GM12874 (cell line): ENCODE results near the gene TNFRSF25.

Experiments
- TF ChIP-seq, protein P1 (sequence below): IDR thresholded peaks from 2 replicates; pipeline ENCODE4 v1.5.1; 2011; ENCODE audit warnings: low read depth, mild to moderate bottlenecking, control low read depth, low read length, moderate library complexity; ENCODE audit not compliant: insufficient read depth

TNFRSF25 gene

GRCh38 chr1:6468729-6469461 lies 2.9 kb upstream of the TNFRSF25 start:
- TF ChIP-seq, protein P1, sequence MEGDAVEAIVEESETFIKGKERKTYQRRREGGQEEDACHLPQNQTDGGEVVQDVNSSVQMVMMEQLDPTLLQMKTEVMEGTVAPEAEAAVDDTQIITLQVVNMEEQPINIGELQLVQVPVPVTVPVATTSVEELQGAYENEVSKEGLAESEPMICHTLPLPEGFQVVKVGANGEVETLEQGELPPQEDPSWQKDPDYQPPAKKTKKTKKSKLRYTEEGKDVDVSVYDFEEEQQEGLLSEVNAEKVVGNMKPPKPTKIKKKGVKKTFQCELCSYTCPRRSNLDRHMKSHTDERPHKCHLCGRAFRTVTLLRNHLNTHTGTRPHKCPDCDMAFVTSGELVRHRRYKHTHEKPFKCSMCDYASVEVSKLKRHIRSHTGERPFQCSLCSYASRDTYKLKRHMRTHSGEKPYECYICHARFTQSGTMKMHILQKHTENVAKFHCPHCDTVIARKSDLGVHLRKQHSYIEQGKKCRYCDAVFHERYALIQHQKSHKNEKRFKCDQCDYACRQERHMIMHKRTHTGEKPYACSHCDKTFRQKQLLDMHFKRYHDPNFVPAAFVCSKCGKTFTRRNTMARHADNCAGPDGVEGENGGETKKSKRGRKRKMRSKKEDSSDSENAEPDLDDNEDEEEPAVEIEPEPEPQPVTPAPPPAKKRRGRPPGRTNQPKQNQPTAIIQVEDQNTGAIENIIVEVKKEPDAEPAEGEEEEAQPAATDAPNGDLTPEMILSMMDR = no peak

GRCh38 chr1:6467744-6468688 lies 2.0 kb upstream of the TNFRSF25 start:
- TF ChIP-seq, protein P1 = no peak

DNA sequence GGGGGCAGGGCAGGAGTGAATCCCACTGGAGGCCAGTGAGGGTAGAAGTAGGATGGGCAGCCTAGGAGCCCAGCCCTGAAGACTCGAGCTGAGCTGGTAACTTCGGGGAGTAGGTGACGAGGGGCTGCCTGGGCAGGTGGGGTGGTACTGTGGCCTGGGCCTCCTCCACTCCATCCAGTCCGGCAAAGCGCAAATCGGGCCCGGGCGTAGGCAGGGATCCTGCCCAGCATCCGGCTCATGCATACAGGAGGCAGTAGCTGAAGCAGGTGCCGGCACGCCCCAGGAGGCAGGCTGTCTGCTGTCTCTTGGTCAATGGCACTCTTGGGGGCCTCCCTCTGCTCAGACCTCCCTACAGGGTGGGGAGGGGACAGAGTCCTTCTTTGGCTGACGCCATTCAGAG lies 1.3 kb upstream of the TNFRSF25 start:
- TF ChIP-seq, protein P1 = no peak

GRCh38 chr1:6466751-6467150 lies 778 bp upstream of the TNFRSF25 start:
- TF ChIP-seq, protein P1 = no peak

DNA sequence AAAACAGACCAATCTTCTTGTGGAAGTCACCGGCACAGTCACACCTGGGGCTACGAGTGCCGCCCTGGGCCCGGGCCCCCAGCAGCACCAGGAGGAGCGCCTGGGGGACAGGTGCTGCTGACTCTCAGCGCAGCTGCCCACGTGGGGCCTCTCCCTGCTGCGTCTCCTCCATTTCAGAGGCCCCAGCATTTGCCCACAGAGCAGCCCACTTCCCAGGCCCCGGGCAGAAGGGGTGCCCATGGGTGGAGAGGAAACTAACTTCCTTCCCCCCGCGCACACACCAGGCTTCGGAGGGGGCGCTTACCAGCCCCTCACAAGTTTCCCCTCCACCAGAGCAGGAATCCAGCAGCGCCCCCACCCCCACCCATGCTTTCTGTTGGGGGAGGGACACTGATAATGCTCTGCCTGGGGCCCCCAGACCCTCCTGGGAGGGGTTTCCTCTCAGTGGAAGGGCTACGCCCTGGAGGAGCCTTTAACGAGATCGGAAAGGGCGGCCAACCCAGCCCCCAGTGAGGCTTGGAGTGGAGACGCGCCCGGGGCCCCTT lies 440 bp downstream of the TNFRSF25 start:
- TF ChIP-seq, protein P1 = no peak

- TF ChIP-seq, protein P1 = no peak
Measured at GRCh38 chr1:6464915-6465314, 1.1 kb downstream of the TNFRSF25 start.

GRCh38 chr1:6464514-6464836 lies 1.5 kb downstream of the TNFRSF25 start:
- TF ChIP-seq, protein P1 = no peak
